ENCODE data around the gene TENT5C. TPM values are rescaled to one million over a fixed set of nuclear protein-coding genes. Genes with fewer than 3 reads are reported as not detected.

Gene TENT5C
- total RNA-seq, 1 donor from 2014 or later = 1.4 TPM

DNA sequence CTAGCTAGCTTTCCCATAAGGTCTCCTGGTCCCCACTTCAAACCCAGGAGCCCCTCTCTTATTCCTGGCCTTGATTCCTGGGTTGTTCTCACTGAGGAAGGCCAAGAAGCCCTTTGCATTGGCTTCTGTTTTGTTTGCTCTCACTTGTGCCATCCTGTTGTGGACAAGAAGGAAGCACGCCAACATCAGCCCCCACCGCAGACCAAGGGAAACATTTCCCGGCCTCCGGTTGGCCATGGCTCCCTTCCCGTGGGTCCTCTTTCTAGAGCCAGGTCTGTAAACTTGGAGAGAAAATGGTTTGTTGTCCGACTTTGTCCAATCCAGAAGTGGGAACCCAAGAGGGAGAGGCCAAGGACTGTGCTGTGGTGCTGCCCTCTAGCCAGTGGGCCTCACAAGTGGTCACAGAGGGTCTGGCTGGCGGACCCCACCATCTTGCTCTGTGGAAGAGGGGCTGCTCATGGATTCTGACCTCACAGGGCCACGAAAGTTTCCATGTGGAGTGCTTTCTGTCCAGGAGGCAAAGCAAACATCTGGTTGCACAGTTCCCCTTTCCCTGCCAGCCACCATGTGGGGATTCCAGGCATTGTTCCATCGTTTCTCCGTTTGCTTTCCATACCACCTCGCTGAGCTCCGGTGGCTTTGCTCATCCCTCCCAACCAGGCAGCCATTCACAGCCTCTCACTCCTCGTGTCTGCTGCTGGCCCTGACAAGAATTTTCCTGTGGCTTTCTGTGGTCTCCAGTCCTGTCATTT, 18.9 kb upstream of the TENT5C start:
- H3K9me3 Mint-ChIP-seq = no peaks in the 10 kb centered on the region
- H3K27me3 Mint-ChIP-seq (ENCODE audit: low read depth) = no peaks in the 10 kb centered on the region
- no peaks in the 10 kb centered on the region for H3K36me3 Mint-ChIP-seq (ENCODE audit: low read depth)

DNA sequence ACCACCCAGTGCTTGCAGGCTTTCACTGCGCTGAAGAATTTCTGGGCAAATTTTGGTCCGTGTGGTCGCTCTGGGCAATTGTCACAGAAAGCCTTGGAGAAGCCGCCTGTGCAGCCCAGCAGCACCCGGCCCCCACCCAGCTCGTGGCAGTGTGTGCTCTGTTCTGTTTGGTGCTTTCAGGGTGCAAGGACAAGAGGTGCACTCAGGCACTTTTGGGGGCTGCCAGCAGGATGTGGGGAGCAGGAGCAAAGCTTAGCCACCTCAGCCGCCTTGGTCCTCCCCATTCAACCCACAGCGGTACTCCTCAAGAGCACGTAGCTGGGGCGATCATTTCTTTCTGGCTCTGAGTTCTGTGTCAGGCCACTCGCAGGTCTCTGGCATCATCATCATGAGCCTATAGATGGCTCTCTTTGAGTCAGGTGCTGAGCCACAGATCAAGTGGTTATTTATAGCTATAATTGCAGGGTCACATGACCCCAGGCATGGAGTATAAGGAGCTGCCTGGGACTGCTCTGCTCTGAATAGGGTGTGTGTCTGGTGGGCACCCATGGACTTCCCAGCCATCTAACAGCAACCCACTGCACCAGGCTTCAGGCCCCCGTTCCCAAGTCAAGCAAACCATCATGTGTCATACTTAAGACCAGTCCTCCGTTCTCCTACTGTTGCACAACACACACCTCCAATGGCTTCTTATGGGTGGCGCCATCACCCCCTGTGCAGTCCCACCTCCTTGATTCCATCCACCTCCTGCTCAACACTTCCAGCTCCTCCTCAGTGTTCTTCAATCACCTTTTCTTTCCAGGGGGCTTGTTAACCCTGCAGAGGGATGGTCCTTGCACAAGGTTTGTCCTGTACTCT, 18.1 kb upstream of the TENT5C start:
- no peak overlapping the region for H3K4me3 Mint-ChIP-seq
- no peaks in the 10 kb centered on the region for H3K4me1 Mint-ChIP-seq
- no peaks in the 10 kb centered on the region for H3K27me3 Mint-ChIP-seq (ENCODE audit: low read depth)
- no peak overlapping the region for H3K27ac Mint-ChIP-seq (ENCODE audit: unreplicated experiment)
- DNase-seq (ENCODE audit: low read depth, low spot score) = no peak
- H3K36me3 Mint-ChIP-seq (ENCODE audit: low read depth) = no peaks in the 10 kb centered on the region
- TF ChIP-seq, protein P1, sequence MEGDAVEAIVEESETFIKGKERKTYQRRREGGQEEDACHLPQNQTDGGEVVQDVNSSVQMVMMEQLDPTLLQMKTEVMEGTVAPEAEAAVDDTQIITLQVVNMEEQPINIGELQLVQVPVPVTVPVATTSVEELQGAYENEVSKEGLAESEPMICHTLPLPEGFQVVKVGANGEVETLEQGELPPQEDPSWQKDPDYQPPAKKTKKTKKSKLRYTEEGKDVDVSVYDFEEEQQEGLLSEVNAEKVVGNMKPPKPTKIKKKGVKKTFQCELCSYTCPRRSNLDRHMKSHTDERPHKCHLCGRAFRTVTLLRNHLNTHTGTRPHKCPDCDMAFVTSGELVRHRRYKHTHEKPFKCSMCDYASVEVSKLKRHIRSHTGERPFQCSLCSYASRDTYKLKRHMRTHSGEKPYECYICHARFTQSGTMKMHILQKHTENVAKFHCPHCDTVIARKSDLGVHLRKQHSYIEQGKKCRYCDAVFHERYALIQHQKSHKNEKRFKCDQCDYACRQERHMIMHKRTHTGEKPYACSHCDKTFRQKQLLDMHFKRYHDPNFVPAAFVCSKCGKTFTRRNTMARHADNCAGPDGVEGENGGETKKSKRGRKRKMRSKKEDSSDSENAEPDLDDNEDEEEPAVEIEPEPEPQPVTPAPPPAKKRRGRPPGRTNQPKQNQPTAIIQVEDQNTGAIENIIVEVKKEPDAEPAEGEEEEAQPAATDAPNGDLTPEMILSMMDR (conservative IDR thresholded peaks at IDR 0.05) = no peak
- H3K9me3 Mint-ChIP-seq = no peaks in the 10 kb centered on the region

More for the DNA sequence above, 18.9 kb upstream of the TENT5C start:
- Mint-ChIP-seq H3K4me1 (no peaks in the 10 kb centered on the region), H3K27ac (ENCODE audit: unreplicated experiment) (no peak overlapping the region), H3K4me3 (no peak overlapping the region)
- TF ChIP-seq, protein P1 (conservative IDR thresholded peaks at IDR 0.05) = no peak
- DNase-seq (ENCODE audit: low read depth, low spot score) = no peak

GRCh38 chr1:117589544-117589943, 16.3 kb upstream of the TENT5C start:
- DNase-seq (ENCODE audit: low read depth, low spot score) = no peak
- H3K4me3 Mint-ChIP-seq = no peak overlapping the region
- H3K36me3 Mint-ChIP-seq (ENCODE audit: low read depth) = no peaks in the 10 kb centered on the region
- no peaks in the 10 kb centered on the region for H3K9me3 Mint-ChIP-seq
- TF ChIP-seq, protein P1 (conservative IDR thresholded peaks at IDR 0.05) = no peak
- H3K4me1 Mint-ChIP-seq = peaks cover 5% of the 10 kb centered on the region
- H3K27ac Mint-ChIP-seq (ENCODE audit: unreplicated experiment) = no peak overlapping the region
- no peaks in the 10 kb centered on the region for H3K27me3 Mint-ChIP-seq (ENCODE audit: low read depth)

- Mint-ChIP-seq H3K4me1 (peaks cover 5% of the 10 kb centered on the region), H3K4me3 (no peak overlapping the region), H3K36me3 (ENCODE audit: low read depth) (no peaks in the 10 kb centered on the region), H3K27me3 (ENCODE audit: low read depth) (no peaks in the 10 kb centered on the region), H3K27ac (ENCODE audit: unreplicated experiment) (no peak overlapping the region), H3K9me3 (no peaks in the 10 kb centered on the region)
- DNase-seq (ENCODE audit: low read depth, low spot score) = no peak
- TF ChIP-seq, protein P1 (conservative IDR thresholded peaks at IDR 0.05) = no peak
Observed at GRCh38 chr1:117590273-117590925, 15.4 kb upstream of the TENT5C start.

- no peaks in the 10 kb centered on the region for H3K9me3 Mint-ChIP-seq
- DNase-seq (ENCODE audit: low read depth, low spot score) = no peak
Observed at GRCh38 chr1:117591252-117591651, 14.6 kb upstream of the TENT5C start.

More at GRCh38 chr1:117591252-117591651, 14.6 kb upstream of the TENT5C start:
- Mint-ChIP-seq H3K36me3 (ENCODE audit: low read depth) (no peaks in the 10 kb centered on the region), H3K27me3 (ENCODE audit: low read depth) (no peaks in the 10 kb centered on the region), H3K27ac (ENCODE audit: unreplicated experiment) (no peak overlapping the region), H3K4me3 (no peak overlapping the region), H3K4me1 (peaks cover 5% of the 10 kb centered on the region)
- TF ChIP-seq, protein P1 (conservative IDR thresholded peaks at IDR 0.05) = no peak
